ENCODE data around the gene COL6A5.

DNA sequence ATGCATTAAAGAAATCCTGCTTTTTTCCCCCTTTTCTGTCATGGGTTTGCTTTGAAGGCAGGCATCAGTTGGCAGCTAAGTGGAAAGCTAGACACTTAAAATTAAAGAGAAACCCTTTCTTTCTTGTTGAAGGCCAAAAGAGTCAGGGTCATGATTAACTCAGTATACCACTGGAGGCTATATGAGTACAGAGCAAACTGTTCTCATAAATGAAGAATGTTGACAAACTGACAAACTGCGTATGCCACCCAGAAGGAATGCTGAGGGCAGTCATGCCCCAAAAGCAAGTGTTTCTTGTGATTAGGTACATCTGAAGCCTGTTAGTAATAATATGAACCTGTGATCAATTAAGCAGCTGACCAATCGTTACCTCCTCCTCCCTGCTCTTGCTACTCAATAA lies 127.9 kb downstream of the COL6A5 start:
- TF ChIP-seq, protein P1, sequence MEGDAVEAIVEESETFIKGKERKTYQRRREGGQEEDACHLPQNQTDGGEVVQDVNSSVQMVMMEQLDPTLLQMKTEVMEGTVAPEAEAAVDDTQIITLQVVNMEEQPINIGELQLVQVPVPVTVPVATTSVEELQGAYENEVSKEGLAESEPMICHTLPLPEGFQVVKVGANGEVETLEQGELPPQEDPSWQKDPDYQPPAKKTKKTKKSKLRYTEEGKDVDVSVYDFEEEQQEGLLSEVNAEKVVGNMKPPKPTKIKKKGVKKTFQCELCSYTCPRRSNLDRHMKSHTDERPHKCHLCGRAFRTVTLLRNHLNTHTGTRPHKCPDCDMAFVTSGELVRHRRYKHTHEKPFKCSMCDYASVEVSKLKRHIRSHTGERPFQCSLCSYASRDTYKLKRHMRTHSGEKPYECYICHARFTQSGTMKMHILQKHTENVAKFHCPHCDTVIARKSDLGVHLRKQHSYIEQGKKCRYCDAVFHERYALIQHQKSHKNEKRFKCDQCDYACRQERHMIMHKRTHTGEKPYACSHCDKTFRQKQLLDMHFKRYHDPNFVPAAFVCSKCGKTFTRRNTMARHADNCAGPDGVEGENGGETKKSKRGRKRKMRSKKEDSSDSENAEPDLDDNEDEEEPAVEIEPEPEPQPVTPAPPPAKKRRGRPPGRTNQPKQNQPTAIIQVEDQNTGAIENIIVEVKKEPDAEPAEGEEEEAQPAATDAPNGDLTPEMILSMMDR (IDR thresholded peaks at IDR 0.05): no peak
- no peak for TF ChIP-seq POLR2A (IDR thresholded peaks at IDR 0.05)
